ENCODE results near the gene CRBN. TPM values are rescaled to one million over a fixed set of nuclear protein-coding genes. Genes with fewer than 3 reads are reported as not detected.

CRBN gene
- total and polyA plus RNA-seq, 9 of the 15 experiments (the other 6 are each of a cell fraction or from before 2014, with no cell fraction given): 40.8 to 331 (median 57.4) TPM

- TF ChIP-seq HES1 (IDR thresholded peaks at IDR 0.05; ENCODE audit: low read depth) (no peak), ARNT (IDR thresholded peaks at IDR 0.05) (no peak), L3MBTL2 (IDR thresholded peaks at IDR 0.05) (no peak)
These were observed 6.9 kb downstream of the CRBN start (continued) for GRCh38 chr3:3172627-3173026.

- no peaks in the 10 kb centered on the region for H3K9me3 ChIP-seq (replicated peaks; ENCODE audit: control insufficient read depth, insufficient read depth, low read depth, low read length)
- H3K9me1 ChIP-seq (ENCODE audit: control insufficient read depth, insufficient read depth, low read length): no peaks in the 10 kb centered on the region
- H2AFZ ChIP-seq (ENCODE audit: low read depth, low read length): no peak overlapping the region
- 53% methylated on average over 5 of the region's 5 CpGs for WGBS (ENCODE audit: insufficient coverage, low coverage, missing lambda C conversion rate)
- H3K4me2 ChIP-seq (ENCODE audit: insufficient read depth, low read length): no peak overlapping the region
- H3K36me3 ChIP-seq (ENCODE audit: control insufficient read depth, insufficient read depth, low read length): peaks cover 71% of the 10 kb centered on the region
- ChIA-PET POLR2A (interaction anchor here (0.7 kb wide), 1 partner anchor 1734 kb away, joined by 3 read pairs; no protein-coding TSS in a partner anchor), CTCF (ENCODE audit: low intra/inter-chr PET ratio) (no interaction called here)
- intact Hi-C loops (cut with micrococcal nuclease): loop anchor here (10.0 kb wide), 1 partner anchor 136 kb away; no protein-coding TSS in a partner anchor
- H3K27me3 ChIP-seq (ENCODE audit: control insufficient read depth in 2 of 2, insufficient read depth in 2 of 2, low read length in 2 of 2): no peaks in the 10 kb centered on the region
- DNase-seq (ENCODE audit: extremely low read depth in 1 of 4, low spot score in 3 of 4): peak in 2 of 4 experiments; percentile 25 to 47
- H3K4me3 ChIP-seq: no peak overlapping the region
- H3K27ac ChIP-seq (ENCODE audit: extremely low read depth, low read depth, low read length): no peak overlapping the region
- no peaks in the 10 kb centered on the region for H4K20me1 ChIP-seq (replicated peaks; ENCODE audit: control insufficient read depth, insufficient read depth, low read length)
- H3K4me1 ChIP-seq (replicated peaks in 1 of 2; ENCODE audit: control insufficient read depth in 2 of 2, insufficient read depth in 2 of 2, low read length in 2 of 2): no peaks in the 10 kb centered on the region
- no TSS peak for BruUV-seq (replicated peaks)
- in situ Hi-C loops (cut with MboI): no loop called here
- peaks cover 5% of the 10 kb centered on the region; the same call in 2 of the 3 replicates for H3K79me2 ChIP-seq (ENCODE audit: control insufficient read depth, insufficient read depth, low read length)
- FAIRE-seq: peak; percentile 65
- H3K9ac ChIP-seq (ENCODE audit: insufficient read depth in 1 of 2, low read depth in 2 of 2, low read length in 2 of 2): no peak overlapping the region
- ATAC-seq: peak; percentile 83
- no peak for TF ChIP-seq WHSC1 (IDR thresholded peaks at IDR 0.05; ENCODE audit: low read length)
- no peak for TF ChIP-seq NFXL1 (CRISPR knock-in tag; IDR thresholded peaks at IDR 0.05)
- TF ChIP-seq ZNF311 (CRISPR knock-in tag; IDR thresholded peaks at IDR 0.05): no peak
- TF ChIP-seq GATAD2B (IDR thresholded peaks at IDR 0.05; ENCODE audit: borderline replicate concordance): 0 out of 2 replicates have a peak, but pooled peaks have one; percentile 33
- TF ChIP-seq CXXC5 (CRISPR knock-in tag; IDR thresholded peaks at IDR 0.05): no peak
- no peak for TF ChIP-seq NFIC (IDR thresholded peaks at IDR 0.05)
- TF ChIP-seq RBBP5 (IDR thresholded peaks at IDR 0.05; ENCODE audit: borderline replicate concordance, insufficient read depth, low read length, poor library complexity, severe bottlenecking): no peak
- peak; percentile 46 to 48 for TF ChIP-seq RAD21 (CRISPR knock-in tag; conservative IDR thresholded peaks at IDR 0.05 in 1 of 2, IDR thresholded peaks at IDR 0.05 in 1 of 2)
- no peak for TF ChIP-seq ZNF212 (CRISPR knock-in tag; IDR thresholded peaks at IDR 0.05)
- no peak for TF ChIP-seq EGR1 (conservative IDR thresholded peaks at IDR 0.05)
- no peak for TF ChIP-seq HLTF (IDR thresholded peaks at IDR 0.05)
- TF ChIP-seq CTCF (IDR thresholded peaks at IDR 0.05 in 2 of 3, conservative IDR thresholded peaks at IDR 0.05 in 1 of 3; ENCODE audit: insufficient read depth in 2 of 3, low read depth in 1 of 3, low read length in 3 of 3): peak; percentile 12 to 59 (median 26); a peak in 3 of 6 replicates
- no peak for TF ChIP-seq RHOXF2B (CRISPR knock-in tag; conservative IDR thresholded peaks at IDR 0.05)
- no peak for TF ChIP-seq JUN (IDR thresholded peaks at IDR 0.05; ENCODE audit: borderline replicate concordance, low read depth, low read length)
- TF ChIP-seq JUN (CRISPR knock-in tag; IDR thresholded peaks at IDR 0.05; ENCODE audit: borderline replicate concordance): no peak
- TF ChIP-seq PURB (CRISPR knock-in tag; IDR thresholded peaks at IDR 0.05; ENCODE audit: low read depth): no peak
- no peak for TF ChIP-seq TRIM24 (IDR thresholded peaks at IDR 0.05)
- no peak for TF ChIP-seq ZNF57 (CRISPR knock-in tag; IDR thresholded peaks at IDR 0.05)
These were observed 8.5 kb downstream of the CRBN start for GRCh38 chr3:3170998-3171397.

Measured in K562 (cell line).